Peyer's patch (tissue), 4 donors: ENCODE measurements around the gene RAPGEF5. TPM values are rescaled to one million over a fixed set of nuclear protein-coding genes. Genes with fewer than 3 reads are reported as not detected.

Experiments used
- DNase-seq, 3 donors: peaks; one replicate each; pipeline ENCODE4 v3.0.0-alpha.2; 2017 to 2019
- H3K27ac ChIP-seq, 4 donors: fragments of 200-600 bp; sonication (generic); one replicate each; pipeline ENCODE4 v1.5.1; 2016 to 2019
- H3K27me3 ChIP-seq, 2 donors: fragments of 200-600 bp; sonication (generic); one replicate each; pipeline ENCODE4 v1.5.1; 2019
- H3K36me3 ChIP-seq, 3 donors: fragments of 200-600 bp; sonication (generic); one replicate each; pipeline ENCODE4 v1.5.1; 2016 to 2019
- H3K4me1 ChIP-seq, 4 donors: fragments of 200-600 bp; sonication (generic); one replicate each; pipeline ENCODE4 v1.5.1; 2016 to 2019
- H3K4me3 ChIP-seq, 4 donors: fragments of 200-600 bp; sonication (generic); 1 replicate in 3 of 4; 2 replicates in 1 of 4; pipeline ENCODE4 v1.5.1; 2016 to 2019; ENCODE audit warnings: mild to moderate bottlenecking in 1 of 4
- H3K9me3 ChIP-seq, 4 donors: fragments of 200-600 bp; sonication (generic); one replicate each; pipeline ENCODE4 v1.5.1; 2016 to 2019; ENCODE audit warnings: mild to moderate bottlenecking in 1 of 4
- POLR2A ChIP-seq, 2 donors: fragments of 450-650 bp; IDR thresholded peaks; one replicate each; pipeline ENCODE4 v1.5.1; 2017; ENCODE audit warnings: antibody characterized with exemption in 2 of 2, mild to moderate bottlenecking in 2 of 2, moderate library complexity in 2 of 2
- total RNA-seq, 4 donors: library from RNA; depleted of rRNA; stranded (reverse); fragments of >200 nt; gene quantifications; one replicate each; pipeline ENCODE4 v1.1.0, GENCODE V29; 2016
- TF ChIP-seq, protein P1 (sequence below), 6 experiments: fragments of 450-650 bp in 4 of 6; fragments of 200-600 bp in 2 of 6; sonication (generic) in 1 of 6; IDR thresholded peaks; one replicate each; pipeline ENCODE4 v1.5.1; 2017 to 2019; ENCODE audit warnings: antibody characterized with exemption in 6 of 6, mild to moderate bottlenecking in 3 of 6, moderate library complexity in 1 of 6

Gene RAPGEF5
- total RNA-seq, 4 donors from 2014 or later, result 92.8 to 144 (median 111) TPM

- DNase-seq, result no peak
- TF ChIP-seq, protein P1, sequence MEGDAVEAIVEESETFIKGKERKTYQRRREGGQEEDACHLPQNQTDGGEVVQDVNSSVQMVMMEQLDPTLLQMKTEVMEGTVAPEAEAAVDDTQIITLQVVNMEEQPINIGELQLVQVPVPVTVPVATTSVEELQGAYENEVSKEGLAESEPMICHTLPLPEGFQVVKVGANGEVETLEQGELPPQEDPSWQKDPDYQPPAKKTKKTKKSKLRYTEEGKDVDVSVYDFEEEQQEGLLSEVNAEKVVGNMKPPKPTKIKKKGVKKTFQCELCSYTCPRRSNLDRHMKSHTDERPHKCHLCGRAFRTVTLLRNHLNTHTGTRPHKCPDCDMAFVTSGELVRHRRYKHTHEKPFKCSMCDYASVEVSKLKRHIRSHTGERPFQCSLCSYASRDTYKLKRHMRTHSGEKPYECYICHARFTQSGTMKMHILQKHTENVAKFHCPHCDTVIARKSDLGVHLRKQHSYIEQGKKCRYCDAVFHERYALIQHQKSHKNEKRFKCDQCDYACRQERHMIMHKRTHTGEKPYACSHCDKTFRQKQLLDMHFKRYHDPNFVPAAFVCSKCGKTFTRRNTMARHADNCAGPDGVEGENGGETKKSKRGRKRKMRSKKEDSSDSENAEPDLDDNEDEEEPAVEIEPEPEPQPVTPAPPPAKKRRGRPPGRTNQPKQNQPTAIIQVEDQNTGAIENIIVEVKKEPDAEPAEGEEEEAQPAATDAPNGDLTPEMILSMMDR (IDR thresholded peaks at IDR 0.05), result no peak
- no peak for TF ChIP-seq POLR2A (IDR thresholded peaks at IDR 0.05)
- H3K27ac ChIP-seq, result no peak overlapping the region
Measured at GRCh38 chr7:22394739-22395138, 37.8 kb upstream of the RAPGEF5 start.

GRCh38 chr7:22393913-22394729, 37.2 kb upstream of the RAPGEF5 start:
- DNase-seq, result no peak
- Histone ChIP-seq H3K27me3 (no peaks in the 10 kb centered on the region), H3K4me1 (no peaks in the 10 kb centered on the region), H3K9me3 (no peaks in the 10 kb centered on the region), H3K36me3 (no peaks in the 10 kb centered on the region), H3K27ac (no peak overlapping the region), H3K4me3 (no peak overlapping the region)
- TF ChIP-seq, protein P1 (IDR thresholded peaks at IDR 0.05), result no peak
- TF ChIP-seq POLR2A (IDR thresholded peaks at IDR 0.05), result no peak

More at GRCh38 chr7:22394739-22395138, 37.8 kb upstream of the RAPGEF5 start:
- Histone ChIP-seq H3K4me1 (no peaks in the 10 kb centered on the region), H3K36me3 (no peaks in the 10 kb centered on the region), H3K4me3 (no peak overlapping the region), H3K9me3 (no peaks in the 10 kb centered on the region), H3K27me3 (no peaks in the 10 kb centered on the region)

GRCh38 chr7:22390516-22390915, 33.6 kb upstream of the RAPGEF5 start:
- Histone ChIP-seq H3K4me1 (no peaks in the 10 kb centered on the region), H3K27ac (no peak overlapping the region), H3K27me3 (no peaks in the 10 kb centered on the region), H3K36me3 (no peaks in the 10 kb centered on the region), H3K4me3 (no peak overlapping the region), H3K9me3 (no peaks in the 10 kb centered on the region)
- DNase-seq, result no peak
- no peak for TF ChIP-seq POLR2A (IDR thresholded peaks at IDR 0.05)
- TF ChIP-seq, protein P1 (IDR thresholded peaks at IDR 0.05), result no peak

GRCh38 chr7:22389892-22390291, 32.9 kb upstream of the RAPGEF5 start:
- Histone ChIP-seq H3K36me3 (no peaks in the 10 kb centered on the region), H3K4me1 (no peaks in the 10 kb centered on the region), H3K27ac (no peak overlapping the region), H3K4me3 (no peak overlapping the region), H3K9me3 (no peaks in the 10 kb centered on the region), H3K27me3 (no peaks in the 10 kb centered on the region)
- TF ChIP-seq POLR2A (IDR thresholded peaks at IDR 0.05), result no peak
- TF ChIP-seq, protein P1 (IDR thresholded peaks at IDR 0.05), result no peak
- DNase-seq, result no peak

- Histone ChIP-seq H3K9me3 (no peaks in the 10 kb centered on the region), H3K36me3 (no peaks in the 10 kb centered on the region), H3K4me3 (no peak overlapping the region), H3K4me1 (no peaks in the 10 kb centered on the region), H3K27me3 (no peaks in the 10 kb centered on the region), H3K27ac (no peak overlapping the region)
- TF ChIP-seq POLR2A (IDR thresholded peaks at IDR 0.05), result no peak
- TF ChIP-seq, protein P1 (IDR thresholded peaks at IDR 0.05), result no peak
- no peak for DNase-seq
Measured at GRCh38 chr7:22387583-22387982, 30.6 kb upstream of the RAPGEF5 start.
